Activated CD4-positive, alpha-beta T cell treated with anti-CD3 and anti-CD28 coated beads, Interleukin-2, Interleukin-4, amounts not matched to agents 100 ng/mL and 50 ng/mL, durations not matched to agents 16 hours and 8 hours (primary cell): ENCODE data around the gene SMAD3.

ENCODE experiments used
- DNase-seq: peaks from one replicate; pipeline ENCODE4 v3.0.0-alpha.2; 2020; ENCODE audit warnings: low spot score

SMAD3 gene

DNA sequence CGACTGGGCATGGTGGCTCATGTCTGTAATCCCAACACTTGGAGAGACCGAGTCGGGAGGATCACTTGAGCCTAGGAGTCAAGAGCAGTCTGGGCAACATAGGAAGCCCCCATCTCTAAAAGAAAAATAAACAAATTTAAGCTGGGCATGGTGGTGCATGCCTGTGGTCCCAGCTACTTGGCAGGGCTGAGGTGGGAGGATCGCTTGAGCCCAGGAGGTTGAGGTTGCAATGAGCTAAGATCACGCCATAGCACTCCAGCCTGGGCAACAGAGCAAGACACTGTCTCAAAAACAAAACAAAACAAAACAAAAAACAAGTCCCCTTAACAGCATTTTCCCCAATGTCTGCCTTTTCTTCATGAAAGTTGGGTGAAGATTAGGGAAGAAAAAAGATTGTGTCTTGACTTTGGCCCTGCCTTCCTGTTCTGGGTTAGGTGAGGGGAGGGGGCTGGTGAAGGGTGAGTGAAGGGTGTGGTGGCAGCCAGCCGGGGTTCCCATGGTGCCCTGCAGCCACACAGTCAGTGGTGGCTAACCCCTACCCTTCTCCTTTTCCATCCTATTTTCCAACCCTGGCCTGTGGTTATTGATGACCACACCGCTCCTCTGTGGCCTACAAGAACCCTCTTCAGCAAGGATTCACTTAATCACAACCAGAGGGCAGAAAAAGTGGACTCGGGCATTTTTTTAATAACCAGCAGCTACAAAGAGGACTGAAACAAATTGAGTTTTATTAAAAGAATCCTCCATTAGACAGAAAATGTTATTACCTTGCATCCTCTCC, 28.4 kb upstream of the SMAD3 start:
- no peak for DNase-seq

DNA sequence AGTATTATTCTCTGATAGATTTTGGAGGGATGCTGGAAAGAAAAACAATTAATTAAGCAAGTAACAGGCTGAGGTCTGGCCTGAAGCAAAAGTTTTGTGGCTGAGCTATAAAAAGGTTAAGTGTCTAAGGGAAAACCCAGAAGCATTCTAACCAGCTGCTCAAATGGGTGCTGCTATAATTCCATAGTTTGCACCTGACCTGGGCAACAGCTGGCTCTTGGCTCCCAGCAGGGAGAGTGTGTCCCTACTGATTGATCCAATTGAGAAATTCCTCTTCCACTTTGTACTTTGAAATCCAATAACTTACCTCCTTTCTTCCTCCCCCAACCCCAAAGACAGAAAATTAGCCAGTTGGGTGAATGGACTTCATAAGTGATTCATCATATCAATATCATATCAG, 27.7 kb upstream of the SMAD3 start:
- DNase-seq, result no peak

DNA sequence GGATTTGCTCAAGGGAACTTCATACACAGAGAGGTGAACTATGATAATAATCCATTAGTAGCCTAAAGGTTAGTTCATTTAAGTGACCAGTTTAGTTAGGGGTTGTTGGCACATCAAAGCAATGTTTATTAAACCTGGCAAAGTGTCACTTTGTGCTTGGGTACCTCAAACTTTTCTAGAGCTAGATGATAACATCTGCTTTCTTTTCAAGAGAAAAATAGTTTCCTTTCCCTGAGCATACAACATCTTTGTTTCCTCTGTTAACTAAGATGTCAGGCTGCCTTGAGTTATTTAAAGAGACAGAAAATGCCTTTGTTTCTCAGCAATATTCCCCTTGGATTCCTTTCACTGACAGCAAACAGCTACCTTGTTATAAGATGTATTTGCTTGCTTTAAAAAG, 26.7 kb upstream of the SMAD3 start:
- no peak for DNase-seq

DNA sequence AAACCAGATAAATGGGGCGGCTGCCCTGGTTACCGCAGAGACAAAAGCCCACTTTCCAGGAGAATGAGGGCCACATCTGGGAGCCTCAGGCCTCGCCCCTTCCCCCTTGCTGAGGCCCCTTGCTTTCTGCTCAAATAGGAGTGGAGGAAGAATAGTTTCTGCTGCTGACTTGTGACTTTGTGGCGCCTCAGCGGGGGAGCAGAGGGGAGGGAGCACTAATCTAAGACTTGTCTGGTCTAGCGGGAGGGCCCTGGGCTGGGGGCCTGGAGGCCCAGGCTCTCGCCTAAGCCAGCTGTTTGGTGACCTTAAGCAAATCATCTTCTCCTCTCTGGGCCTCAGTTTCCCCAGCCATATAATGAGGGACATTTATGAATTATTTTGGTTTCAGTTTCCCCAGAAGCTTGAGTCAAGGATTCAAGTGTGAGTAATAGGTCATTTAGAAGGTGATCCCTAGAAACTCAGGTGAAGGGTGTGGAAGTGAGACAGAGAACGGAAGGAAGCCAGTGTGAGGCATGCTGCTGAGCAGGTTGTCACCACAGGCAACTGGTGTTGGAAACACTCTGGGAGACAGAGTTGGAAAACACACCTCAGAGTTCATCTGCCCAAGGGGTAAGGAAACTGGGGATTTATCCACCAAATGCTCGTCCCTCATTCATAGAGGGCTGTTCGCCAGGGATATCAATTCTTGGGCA, 25.9 kb upstream of the SMAD3 start:
- DNase-seq, result no peak

DNA sequence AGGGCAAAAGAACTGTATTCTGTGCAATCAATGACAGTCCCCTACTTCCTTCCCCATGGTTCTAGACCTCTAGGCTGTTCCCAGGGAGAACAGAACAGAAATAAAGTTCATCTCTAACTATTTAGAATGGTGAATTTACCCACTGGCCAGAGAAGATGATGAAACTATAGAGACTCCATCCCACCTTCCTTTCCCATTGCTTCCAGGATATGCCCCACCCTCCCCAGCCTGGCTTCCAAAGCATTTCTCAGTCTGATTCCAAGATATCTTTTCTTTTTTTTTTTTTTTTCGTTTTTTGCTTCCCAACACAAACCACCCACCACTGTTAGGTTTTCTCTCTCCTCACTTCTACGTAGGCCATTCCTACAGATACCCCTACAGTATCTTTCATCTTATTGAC, 25.1 kb upstream of the SMAD3 start:
- DNase-seq, result no peak

DNA sequence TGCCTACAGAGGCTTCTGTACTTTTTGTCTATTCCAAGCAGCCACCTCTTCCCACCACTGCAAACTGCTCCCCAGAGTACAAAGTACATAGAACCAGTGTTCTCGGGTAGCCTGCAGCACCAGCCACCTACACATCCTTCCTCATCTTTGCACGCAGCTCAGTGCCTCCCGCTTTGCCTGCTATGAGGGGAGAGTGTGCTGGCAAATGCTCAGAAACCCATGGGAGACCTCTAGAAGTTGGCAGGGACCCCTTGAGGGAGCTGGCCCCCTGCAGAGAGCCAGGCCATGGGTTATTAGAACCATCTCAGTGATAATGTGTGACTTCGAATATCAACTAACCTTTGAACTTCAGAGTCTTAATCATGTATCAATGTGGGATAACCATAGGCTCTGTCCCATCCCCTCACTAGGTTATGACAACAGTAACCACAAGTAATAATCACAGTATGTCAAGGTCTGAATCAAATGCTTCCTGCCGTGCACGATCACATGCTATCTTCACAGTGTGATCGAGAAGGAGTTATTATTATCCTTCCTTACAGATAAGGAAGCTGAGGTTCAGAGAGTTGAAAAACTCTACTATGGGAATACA, 22.8 kb upstream of the SMAD3 start:
- no peak for DNase-seq

DNA sequence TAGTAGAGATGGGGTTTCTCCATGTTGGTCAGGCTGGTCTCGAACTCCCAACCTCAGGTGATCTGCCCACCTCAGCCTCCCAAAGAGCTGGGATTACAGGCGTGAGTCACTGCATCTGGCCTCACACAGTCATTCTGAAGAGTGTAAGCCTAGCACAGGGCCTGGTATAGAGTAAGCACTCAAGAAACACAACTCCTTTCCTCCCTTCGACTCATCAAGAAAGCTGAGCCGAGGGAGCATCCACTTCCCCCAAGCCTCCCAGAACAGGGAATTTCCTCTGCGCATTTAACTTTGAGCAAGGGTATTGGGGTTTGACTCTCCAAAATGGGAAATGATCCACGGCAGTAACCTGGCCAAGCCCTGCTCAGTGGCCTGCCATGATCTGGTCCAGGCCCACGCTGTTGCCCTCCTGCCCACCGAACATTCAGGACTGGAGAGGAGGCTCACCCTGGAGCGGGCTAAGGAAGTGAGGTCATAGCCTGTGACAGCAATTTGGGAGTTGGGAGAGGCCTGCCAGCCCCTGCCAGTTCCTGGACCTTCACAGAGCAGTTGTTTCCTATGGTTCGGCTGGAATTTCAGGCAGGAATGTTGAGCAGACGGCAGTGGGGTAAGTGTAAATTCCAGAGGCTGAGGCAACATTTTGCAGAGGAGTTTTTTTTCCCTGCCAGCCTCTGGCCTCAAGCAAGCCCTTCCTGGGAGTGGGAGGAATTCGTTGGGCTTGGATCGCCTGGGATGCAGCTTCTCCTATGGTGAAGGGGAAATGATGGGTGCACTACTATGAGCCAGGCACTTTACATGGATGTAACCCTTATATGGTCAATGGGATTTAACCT, 21.2 kb upstream of the SMAD3 start:
- DNase-seq, result no peak

DNA sequence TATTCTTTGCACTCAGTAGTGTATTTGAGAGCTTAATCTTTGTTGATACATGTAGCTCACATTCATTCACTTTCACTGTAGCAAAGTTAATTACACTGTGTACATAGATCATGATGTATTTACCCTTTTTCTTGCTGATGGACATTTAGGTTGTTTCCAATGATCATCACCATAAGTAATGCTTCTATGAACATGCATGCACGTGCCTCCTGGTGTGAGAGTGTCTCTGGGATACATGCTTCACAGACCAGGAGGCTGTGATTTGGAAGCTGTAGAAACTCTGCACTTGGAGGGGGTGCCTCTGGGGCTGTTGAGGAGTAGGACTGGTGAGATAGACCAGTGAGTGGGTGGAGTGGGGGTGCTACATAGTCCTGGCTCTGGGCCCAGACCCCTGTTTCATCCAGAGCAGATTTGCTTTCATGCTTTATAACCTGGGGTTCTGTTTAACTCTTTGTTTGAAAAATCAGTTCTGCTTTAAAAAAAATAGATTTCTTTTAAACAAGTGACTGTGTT, 18.2 kb upstream of the SMAD3 start:
- no peak for DNase-seq

DNA sequence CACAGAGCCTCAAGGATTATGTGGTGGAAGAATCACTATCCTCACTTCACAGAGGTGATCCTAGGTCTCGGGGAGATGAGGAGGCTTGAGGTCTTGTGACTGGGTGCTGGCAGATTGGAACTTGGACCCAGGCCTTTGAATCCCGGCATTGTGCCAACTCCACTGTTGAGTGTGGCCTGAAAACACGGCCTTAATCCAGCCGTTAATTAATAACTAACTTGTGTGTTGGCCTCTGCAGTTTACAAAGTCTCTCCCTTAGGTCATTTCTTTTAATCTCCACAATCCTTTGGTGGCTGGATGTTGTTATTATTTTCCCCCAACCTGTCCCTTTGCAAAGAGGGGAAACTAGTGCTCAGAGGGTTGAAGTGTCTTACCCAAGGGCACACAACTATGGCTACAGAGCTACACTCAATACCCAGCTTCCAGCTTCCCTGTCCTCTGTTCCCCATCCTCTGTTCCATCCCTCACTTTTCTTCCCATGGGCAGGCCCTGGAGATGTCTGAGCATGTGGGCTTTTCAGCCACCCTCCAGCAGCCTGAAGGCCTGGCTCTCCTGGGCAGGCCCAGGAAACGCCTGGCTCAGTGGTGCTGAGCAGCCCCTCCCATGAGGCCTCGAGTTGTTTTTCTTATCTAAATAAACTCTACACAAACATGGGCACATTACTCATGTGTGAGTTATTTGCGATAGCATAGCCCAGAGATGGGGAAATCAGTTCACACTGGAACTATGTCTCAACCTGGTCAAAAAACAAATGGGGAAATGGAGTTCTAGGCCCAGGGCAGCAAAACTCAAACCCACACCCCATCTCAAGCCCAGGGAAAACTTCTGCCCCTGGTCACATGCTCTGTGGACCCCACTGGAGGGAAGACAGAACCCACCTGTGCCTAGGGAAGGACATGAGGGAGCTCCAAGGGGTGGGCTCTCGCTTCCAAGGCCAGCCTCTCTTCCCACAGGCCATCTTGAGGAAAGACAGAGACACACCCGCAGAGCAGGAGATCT, 16.8 kb upstream of the SMAD3 start:
- DNase-seq, result no peak

DNA sequence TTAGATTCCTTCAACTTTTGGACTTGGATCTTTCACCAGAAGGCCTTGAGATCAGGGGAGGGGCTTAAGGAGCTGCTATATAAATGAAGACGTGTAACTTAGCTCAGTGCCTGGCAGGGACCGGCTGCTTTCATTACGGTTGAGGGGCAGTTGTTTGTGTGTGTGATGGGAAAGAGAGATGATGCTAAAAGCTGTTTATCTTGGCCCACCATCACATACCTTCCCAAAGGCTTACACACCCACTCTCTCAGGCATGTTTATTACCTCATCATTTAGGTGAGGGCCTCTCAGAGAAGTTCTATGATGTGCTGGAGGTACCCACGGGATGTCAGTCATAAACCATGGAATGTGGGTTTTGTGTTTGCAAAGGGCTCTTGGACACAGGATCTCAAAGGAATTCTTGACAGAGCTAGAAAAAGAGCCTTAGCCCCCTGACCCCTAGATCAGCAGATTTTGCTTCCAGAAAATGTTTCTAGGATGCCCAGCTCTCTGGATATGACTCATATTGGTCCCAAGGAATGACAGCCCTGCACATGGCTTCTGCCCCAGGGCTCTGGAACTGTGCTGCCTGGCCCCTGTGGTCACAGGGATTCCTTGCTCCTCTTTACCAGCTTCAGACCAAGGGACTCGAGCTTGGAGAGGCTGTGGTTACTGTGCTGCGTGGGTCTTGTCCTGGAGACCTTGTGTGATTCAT, 15.9 kb upstream of the SMAD3 start:
- no peak for DNase-seq

DNA sequence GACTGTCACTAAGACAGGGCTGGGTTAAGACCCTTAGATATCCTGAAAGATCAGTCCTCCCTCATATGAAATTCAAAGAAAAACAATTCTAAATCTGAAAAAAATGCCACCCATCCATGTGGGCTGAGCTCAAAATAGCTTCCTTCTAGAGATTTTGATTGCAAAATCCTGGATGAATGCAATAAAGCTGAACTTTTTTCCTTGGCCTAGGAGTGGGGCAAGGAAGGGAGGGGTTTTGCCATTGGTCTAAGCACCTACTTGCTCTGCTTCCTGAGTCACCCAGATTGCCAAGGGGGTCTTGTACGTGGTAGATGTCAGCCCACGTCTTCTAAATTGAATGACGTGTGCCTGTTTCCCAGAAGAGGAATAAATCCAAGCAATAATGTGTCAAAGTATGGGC, 15.3 kb upstream of the SMAD3 start:
- no peak for DNase-seq

DNA sequence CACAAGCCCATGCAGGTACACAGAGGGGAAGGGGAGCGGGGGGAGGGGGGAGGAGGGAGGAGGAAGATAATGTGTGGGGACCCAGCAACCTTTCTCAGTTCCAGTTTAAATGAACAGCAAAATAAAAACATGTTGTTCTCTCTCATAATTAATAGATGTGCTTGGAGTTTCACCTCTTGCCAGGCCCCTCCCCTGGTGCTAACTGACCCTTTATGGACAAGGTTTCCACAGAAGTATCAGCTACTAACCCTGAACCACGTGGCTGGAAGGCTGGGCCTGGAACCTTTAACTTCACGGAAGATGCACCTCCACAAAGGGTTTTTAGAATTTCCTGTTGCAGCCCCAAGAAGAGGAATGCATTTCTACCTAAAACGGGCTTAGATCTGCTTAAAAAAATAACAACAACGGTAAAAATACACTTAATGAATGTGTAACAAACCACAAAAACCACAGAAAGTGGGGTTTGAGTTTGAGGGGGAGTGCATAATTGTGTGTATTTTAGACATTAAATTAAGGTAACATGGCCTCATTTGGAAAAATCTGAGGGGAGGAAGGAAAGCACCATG, 14.8 kb upstream of the SMAD3 start:
- peak; percentile 39 for DNase-seq

DNA sequence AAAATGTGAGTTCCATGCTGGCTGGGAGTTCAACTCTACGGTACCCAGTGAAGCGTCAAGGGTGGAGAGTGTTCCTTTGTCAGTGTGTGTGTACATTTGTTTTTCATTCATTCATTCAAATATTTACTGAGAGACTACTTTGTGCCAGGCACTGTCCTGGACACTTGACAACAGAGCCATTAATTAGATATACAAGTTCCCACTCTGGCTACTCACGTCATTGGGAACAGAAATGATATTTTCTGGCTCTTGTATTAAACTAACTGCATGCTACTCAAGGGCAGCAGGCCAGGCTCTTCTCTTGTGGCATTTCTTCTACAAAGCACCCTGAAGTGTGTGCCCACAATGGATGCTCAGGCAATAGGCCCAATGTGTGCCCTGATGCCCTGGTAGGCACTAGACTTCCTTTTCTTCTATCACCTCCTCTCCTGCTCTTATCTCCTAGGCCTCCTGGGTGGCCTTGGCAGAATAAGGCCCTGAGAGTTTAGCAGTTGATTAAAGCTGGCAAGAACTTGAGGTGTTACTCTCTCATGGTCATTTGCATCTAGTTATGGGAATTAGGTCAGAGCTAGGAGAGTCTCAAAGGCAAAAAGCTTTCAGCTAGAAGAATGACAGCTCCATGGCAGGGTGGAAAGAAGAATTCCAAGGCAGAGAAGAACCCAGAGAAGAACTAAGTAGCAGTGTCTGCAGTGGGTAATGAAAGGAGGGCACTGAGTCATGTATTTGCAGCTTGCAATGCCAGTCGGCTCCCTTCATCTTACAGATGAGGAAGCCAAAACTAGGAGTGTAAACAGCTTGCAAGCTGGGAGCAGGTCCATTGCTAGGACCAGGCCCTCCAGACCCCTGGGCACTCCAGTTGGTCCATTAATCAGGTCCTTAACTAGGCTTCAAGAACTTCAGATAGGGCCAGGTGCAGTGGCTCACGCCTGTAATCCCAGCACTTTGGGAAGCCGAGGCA, 14.0 kb upstream of the SMAD3 start:
- DNase-seq, result no peak

DNA sequence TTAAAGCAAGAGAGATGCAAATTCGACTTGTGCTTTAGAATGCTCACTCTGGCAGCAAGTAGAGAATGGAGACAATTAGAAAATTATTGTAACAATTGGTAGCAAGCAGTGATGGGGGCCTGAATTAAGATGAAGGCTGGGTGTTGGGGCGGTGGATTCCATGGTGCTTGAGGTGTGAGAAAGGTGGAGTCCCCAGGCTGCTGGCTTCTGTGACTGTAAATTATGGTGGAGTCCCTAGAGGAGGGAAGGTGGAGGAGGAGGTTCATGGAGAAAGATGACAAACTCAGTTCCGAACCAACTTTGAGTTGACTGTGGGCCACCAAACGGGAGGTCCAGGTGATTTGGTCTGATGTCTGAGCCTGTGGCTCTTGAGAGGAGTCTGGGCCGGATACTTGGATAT, 10.7 kb upstream of the SMAD3 start:
- DNase-seq, result no peak

DNA sequence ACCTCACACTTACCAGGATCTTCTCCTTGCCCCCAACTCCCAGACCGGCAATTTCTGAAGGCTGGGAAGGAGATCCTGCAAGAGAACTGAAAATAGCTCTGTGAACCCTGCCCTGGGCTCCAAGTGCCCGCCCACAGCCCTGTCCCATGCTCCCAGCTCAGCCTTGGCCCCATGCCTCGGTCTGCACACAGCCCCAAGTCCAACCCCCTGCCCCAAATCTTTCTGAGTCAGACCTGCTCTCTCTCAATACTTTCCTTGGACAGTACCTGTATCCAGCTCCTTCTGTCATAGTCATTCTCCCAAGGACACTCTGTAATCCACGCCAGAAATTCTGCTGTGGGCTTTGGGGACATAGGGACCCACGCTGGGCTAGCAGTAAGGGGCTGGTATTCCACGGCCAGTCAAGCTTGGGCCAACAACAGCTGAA, 6.3 kb upstream of the SMAD3 start:
- no peak for DNase-seq

DNA sequence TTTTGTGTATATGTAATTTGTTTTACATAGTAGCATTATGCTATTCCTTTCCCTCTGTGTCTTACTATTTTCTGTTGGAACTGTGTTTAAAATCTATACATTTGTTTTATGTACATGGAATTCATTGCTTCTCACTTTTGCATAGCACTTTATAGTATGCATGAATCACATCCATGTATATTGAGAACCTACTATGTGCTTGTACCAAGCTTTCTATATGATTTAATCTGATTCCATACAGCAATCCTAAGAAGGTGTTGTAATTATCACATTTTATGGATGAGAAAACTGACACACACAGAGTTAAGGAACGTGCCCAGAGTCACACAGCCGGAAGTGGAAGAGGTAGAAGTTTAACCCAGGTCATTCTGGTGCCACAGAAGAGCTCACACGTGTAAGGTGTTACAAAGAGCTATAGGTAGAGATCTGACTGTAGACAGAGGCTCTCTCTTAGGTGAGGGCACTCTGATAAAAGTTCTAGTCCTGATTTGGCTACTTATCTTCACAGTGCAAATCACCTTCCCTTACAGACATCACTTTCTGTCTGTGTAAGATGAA, 3.5 kb upstream of the SMAD3 start:
- DNase-seq, result no peak

DNA sequence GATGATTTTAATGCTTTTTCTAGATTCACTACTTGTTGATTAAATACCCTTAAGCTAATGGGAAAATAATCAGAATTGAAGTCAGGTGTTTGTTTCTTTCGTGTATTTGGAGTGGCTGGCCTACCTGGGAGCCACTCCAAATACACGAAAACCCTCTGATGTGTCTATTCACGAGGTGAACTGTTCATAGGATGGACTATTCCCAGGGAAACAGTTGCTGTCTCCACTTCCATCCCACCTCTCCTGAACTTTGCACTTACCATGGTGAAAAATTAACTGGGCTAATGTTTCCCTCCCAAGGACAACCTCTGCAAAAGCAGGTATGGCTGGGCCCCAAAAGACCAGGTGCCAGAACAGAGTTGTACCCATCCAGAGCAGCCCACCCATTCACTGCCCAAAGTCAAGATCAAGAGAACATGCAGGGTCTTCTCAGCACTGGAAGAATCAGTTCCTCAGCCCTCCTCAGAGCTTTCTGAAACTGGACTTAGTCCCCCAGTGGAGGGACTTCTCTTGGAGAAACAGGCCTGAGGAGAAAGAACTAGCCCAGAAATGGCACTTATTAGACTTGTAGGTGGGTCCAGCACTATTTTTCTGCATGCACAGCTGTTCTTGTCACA, 2.9 kb upstream of the SMAD3 start:
- DNase-seq, result no peak
